Measurements from ENCODE around the gene PTGS1. TPM values are rescaled to one million over a fixed set of nuclear protein-coding genes. Genes with fewer than 3 reads are reported as not detected.

The PTGS1 gene
- total and polyA plus RNA-seq, 7 donors, result 0.56 to 5.6 (median 1.5) TPM

DNA sequence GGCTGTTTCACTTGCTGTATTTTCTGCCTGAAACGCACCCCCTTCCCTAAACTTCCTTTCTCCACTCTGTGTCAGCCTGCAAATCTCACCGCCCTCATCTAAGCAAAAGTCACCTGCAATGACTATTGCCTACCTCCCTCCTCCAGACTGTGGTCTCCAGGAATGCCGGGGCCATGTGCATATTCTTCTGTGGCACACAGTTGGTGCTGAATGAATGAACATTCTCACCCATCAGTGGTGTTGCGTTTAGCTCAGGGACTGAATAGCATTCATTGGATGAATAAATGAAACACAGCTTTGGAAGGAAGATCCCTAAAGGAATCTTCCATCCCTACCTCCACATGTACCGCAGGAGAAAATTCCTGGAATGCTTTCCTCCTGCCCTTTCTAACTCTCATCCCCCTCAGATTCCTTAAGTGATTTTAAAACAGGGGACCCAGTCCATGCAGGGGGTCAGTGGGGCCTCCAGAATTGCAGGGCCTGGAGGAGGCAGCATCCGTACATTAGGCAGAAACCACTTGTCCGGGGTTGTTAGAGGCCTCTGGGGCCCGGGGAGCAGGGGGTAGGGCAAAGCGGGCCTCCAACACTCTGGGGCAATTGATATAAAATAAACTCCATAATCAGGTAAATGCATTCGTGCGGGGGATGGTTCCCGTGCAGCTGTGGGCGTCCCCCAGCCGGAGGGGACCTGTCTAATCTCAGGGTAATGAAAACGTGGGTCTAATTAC is 28.3 kb upstream of the PTGS1 start:
- WGBS, 3 donors, result 82 to 84% (median 82%) methylated on average over 15 of the region's 15 CpGs
- no peak for DNase-seq
- intact Hi-C loops (cut with DNase I), result loop anchor here in 1 of 2 donors (10.0 kb wide), 1 partner anchor 128 kb away; no protein-coding TSS in a partner anchor

GRCh38 chr9:122346478-122347347 is 24.1 kb upstream of the PTGS1 start:
- no peaks in the 10 kb centered on the region for H3K27me3 ChIP-seq (ENCODE audit: insufficient read depth in 3 of 3, low read length in 2 of 3)
- H3K9me3 ChIP-seq, result no peaks in the 10 kb centered on the region
- H3K36me3 ChIP-seq (ENCODE audit: insufficient read depth in 1 of 2, low read depth in 1 of 2), result no peaks in the 10 kb centered on the region
- TF ChIP-seq CTCF (IDR thresholded peaks at IDR 0.05), result no peak
- H3K4me1 ChIP-seq, result no peaks in the 10 kb centered on the region
- peak overlapping the region; percentile 62 for H3K4me3 ChIP-seq
- 4 to 7% (median 5%) methylated on average over 55 to 90 of the region's 90 CpGs for WGBS, 3 donors
- intact Hi-C loops (cut with DNase I), result loop anchor here in 1 of 2 donors (10.0 kb wide), 1 partner anchor 132 kb away; no protein-coding TSS in a partner anchor
- H3K27ac ChIP-seq, result peak overlapping the region; percentile 56
- peak; percentile 55 to 72 (median 64) for ATAC-seq
- DNase-seq, result peak; percentile 68 to 70

More for the DNA sequence above, 28.3 kb upstream of the PTGS1 start:
- no peak overlapping the region for H3K4me3 ChIP-seq
- H3K27me3 ChIP-seq (ENCODE audit: insufficient read depth in 3 of 3, low read length in 2 of 3), result no peaks in the 10 kb centered on the region
- no peaks in the 10 kb centered on the region for H3K4me1 ChIP-seq
- no peak for ATAC-seq
- H3K9me3 ChIP-seq, result no peaks in the 10 kb centered on the region
- no peaks in the 10 kb centered on the region for H3K36me3 ChIP-seq (ENCODE audit: insufficient read depth in 1 of 2, low read depth in 1 of 2)
- H3K27ac ChIP-seq, result no peak overlapping the region
- TF ChIP-seq CTCF (IDR thresholded peaks at IDR 0.05), result no peak

DNA sequence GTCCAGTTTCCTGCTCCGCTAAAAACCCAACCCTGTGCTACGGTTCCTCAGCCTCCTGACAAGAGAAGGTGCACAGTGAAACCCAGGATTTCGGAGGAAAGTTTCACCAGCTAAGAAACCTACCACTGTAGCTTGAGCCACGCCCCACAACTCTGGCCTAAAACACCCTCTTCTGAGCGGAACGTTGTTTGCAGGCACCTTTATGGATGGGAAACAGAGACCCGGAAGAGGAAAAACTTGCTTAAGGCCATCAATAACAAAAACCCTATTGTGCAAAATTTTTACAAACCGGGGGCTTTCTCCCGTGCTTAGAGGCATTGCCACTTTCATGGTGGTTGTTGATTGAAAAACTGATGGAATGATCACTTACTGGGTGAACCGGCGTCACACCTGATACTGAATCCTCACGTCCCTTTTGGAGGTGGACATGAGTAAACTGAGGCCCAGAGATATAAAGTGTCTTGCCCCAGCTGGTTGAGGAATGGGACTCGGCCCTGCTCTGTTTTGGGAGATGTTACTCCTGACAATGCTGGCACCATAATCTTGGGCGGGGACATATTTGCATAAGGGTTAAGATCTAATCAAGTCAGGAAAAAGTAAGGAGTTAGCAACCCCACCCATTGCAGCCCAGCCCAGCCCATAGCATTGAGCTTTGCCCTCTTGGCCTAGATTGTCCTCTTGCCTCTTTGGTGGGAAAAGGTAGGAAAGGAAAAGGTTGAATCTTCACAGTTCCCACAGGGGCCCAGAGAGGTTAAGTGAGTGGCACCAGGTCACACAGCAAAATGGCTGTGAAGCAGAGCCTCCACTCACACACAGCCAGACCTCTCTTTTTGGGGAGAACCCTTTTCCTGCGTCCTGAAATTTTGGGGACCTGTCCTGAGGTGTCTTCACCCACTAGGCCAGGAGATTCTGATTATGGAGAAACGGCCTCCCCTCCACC is 23.2 kb upstream of the PTGS1 start:
- Histone ChIP-seq H3K36me3 (ENCODE audit: insufficient read depth in 1 of 2, low read depth in 1 of 2) (no peaks in the 10 kb centered on the region), H3K27me3 (ENCODE audit: insufficient read depth in 3 of 3, low read length in 2 of 3) (no peaks in the 10 kb centered on the region), H3K4me1 (no peaks in the 10 kb centered on the region), H3K27ac (peak overlapping the region; percentile 56), H3K9me3 (no peaks in the 10 kb centered on the region), H3K4me3 (peak overlapping the region; percentile 62)
- 45 to 46% (median 45%) methylated on average over 16 of the region's 16 CpGs for WGBS, 3 donors
- peak in 2 of 4 donors; percentile 9 to 20 for ATAC-seq
- no peak for DNase-seq
- intact Hi-C loops (cut with DNase I), result loop anchor here in 1 of 2 donors (2.0 to 10.0 kb wide), 2 partner anchors 133 to 223 kb away; no protein-coding TSS in a partner anchor
- TF ChIP-seq CTCF (IDR thresholded peaks at IDR 0.05), result no peak

- ATAC-seq (no peak), DNase-seq (no peak)
- intact Hi-C loops (cut with DNase I), result loop anchor here in 1 of 2 donors (2.0 to 10.0 kb wide), 2 partner anchors 134 to 224 kb away; no protein-coding TSS in a partner anchor
- Histone ChIP-seq H3K36me3 (ENCODE audit: insufficient read depth in 1 of 2, low read depth in 1 of 2) (no peaks in the 10 kb centered on the region), H3K27me3 (ENCODE audit: insufficient read depth in 3 of 3, low read length in 2 of 3) (no peaks in the 10 kb centered on the region), H3K27ac (no peak overlapping the region), H3K4me1 (no peaks in the 10 kb centered on the region), H3K9me3 (no peaks in the 10 kb centered on the region), H3K4me3 (no peak overlapping the region)
- 66 to 76% (median 74%) methylated on average over 12 of the region's 12 CpGs for WGBS, 3 donors
- no peak for TF ChIP-seq CTCF (IDR thresholded peaks at IDR 0.05)
Observed at GRCh38 chr9:122348288-122348777, 22.5 kb upstream of the PTGS1 start.
